ENCODE data around the gene TBC1D22B.

DNA sequence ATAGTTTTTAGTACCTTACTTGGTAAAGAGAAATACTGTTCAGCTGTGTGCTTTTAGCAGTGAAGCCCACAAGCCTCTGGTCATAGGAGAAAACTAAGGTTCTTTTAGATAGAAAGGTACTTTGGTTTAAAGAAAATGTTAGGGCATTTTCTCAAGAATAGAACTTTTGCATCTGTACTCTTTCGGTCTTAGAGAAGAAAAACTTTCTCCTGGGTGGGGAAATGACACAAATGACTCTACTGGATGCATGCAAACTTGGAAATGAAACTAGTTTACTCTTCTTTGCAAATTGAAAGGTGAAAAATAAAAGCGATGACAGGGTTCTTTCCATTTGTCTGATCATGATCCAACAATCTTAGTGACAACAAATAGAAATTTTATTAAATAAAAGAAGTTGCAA lies 2.5 kb downstream of the TBC1D22B start:
- TF ChIP-seq, protein P1, sequence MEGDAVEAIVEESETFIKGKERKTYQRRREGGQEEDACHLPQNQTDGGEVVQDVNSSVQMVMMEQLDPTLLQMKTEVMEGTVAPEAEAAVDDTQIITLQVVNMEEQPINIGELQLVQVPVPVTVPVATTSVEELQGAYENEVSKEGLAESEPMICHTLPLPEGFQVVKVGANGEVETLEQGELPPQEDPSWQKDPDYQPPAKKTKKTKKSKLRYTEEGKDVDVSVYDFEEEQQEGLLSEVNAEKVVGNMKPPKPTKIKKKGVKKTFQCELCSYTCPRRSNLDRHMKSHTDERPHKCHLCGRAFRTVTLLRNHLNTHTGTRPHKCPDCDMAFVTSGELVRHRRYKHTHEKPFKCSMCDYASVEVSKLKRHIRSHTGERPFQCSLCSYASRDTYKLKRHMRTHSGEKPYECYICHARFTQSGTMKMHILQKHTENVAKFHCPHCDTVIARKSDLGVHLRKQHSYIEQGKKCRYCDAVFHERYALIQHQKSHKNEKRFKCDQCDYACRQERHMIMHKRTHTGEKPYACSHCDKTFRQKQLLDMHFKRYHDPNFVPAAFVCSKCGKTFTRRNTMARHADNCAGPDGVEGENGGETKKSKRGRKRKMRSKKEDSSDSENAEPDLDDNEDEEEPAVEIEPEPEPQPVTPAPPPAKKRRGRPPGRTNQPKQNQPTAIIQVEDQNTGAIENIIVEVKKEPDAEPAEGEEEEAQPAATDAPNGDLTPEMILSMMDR (IDR thresholded peaks at IDR 0.05; ENCODE audit: low read depth, low read length, poor library complexity, severe bottlenecking) = no peak
- no peak for TF ChIP-seq EZH2phosphoT487 (IDR thresholded peaks at IDR 0.05; ENCODE audit: borderline replicate concordance, low read length)

All from DOHH2 (cell line).